Measurements from ENCODE around the gene PSMF1.
A peak's percentile ranks its signal among the peaks of the same experiment; 100 is the strongest.

Gene PSMF1, protein sequence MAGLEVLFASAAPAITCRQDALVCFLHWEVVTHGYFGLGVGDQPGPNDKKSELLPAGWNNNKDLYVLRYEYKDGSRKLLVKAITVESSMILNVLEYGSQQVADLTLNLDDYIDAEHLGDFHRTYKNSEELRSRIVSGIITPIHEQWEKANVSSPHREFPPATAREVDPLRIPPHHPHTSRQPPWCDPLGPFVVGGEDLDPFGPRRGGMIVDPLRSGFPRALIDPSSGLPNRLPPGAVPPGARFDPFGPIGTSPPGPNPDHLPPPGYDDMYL

DNA sequence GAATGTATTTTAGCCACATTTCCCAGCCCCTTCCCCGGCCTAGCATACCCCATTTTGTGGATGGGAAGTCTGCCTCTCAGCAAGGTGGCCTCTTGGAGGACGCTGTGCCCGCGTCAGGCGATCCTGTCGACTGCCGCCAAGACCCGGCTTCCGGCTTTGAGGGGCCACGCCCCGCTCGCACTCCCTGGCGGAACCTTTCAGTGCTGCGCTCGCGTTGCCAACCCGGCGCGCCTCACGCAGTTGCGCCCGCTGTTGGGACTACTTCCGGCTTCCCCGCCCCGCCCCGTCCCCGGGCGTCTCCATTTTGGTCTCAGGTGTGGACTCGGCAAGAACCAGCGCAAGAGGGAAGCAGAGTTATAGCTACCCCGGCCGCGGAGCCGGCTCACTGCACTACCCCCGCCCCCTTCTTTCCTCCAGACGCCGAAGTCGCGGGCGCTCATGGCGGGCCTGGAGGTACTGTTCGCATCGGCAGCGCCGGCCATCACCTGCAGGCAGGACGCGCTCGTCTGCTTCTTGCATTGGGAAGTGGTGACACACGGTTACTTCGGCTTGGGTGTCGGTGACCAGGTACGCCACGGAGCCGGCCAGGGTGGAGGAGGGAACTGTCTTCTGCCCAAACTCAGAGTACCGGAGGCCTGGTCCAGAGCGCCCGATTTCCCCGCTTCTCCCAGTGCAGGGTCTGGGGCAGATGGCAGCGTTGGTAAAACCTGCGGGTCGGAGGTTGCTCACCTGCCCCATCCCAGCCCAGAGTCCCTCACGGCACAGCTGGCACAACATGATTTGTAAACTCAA, at the start of gene PSMF1:
TSS of gene PSMF1 (plus strand) at position 267 of the 792 bp plus-strand sequence. CDS start at position 439, 172 bp downstream.
- peak; percentile 96 for DNase-seq (ENCODE audit: low spot score)
- H3K36me3 Mint-ChIP-seq (ENCODE audit: low read depth) = peaks cover 28% of the 10 kb centered on the region

DNA sequence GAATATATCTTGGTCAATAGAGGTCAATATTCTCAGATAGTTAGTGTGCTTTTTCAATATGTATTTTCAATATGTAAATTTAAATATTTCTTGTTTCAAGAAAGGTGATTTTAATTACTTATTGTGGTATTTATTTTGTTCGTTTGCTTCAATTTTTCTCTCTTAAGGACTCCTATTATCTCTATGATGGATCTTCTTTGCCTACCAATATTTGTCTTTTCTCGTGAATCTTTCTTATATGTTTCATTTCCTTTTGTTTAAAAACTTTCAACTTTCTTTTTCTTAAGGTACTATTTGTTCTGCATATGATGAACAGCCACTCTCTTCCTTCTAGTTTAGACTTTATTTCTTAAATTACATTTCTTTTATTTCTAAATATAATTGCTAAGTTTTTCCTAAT, 46.1 kb upstream of the PSMF1 start:
- Mint-ChIP-seq H3K4me1 (ENCODE audit: low read depth) (no peaks in the 10 kb centered on the region), H3K27me3 (ENCODE audit: low read depth) (peaks cover 7% of the 10 kb centered on the region), H3K27ac (no peak overlapping the region), H3K9me3 (no peaks in the 10 kb centered on the region), H3K4me3 (no peak overlapping the region), H3K36me3 (ENCODE audit: low read depth) (no peaks in the 10 kb centered on the region)
- DNase-seq (ENCODE audit: low spot score) = no peak

More for the DNA sequence above, at the start of gene PSMF1:
- Mint-ChIP-seq H3K4me3 (peak within 1 kb of the TSS; percentile 90), H3K27ac (peak within 1 kb of the TSS; percentile 85), H3K9me3 (no peaks in the 10 kb centered on the region), H3K27me3 (ENCODE audit: low read depth) (no peaks in the 10 kb centered on the region), H3K4me1 (ENCODE audit: low read depth) (peaks cover 48% of the 10 kb centered on the region)

DNA sequence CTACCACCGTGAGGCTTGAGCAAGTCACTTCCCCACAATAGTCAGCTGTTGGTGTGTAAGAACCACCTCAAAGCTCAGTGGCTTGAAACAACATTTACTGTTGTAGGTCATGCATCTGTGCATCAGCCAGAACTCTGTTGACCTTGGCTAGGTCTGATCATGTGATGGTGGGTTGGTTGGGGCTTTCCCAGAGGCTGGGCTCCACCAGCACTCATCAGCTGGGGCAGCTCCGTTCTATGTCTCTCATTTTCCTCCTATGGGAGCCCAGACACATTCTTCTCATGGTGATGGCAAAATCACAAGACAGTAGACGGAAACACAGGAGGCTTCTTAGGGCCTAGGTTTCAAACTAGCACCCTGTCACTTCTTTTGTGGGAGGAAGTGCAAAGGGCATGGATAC, 42.8 kb upstream of the PSMF1 start:
- no peak overlapping the region for H3K4me3 Mint-ChIP-seq
- H3K4me1 Mint-ChIP-seq (ENCODE audit: low read depth) = no peaks in the 10 kb centered on the region
- DNase-seq (ENCODE audit: low spot score) = no peak
- no peak overlapping the region for H3K27ac Mint-ChIP-seq
- no peaks in the 10 kb centered on the region for H3K27me3 Mint-ChIP-seq (ENCODE audit: low read depth)
- H3K9me3 Mint-ChIP-seq = no peaks in the 10 kb centered on the region
- H3K36me3 Mint-ChIP-seq (ENCODE audit: low read depth) = no peaks in the 10 kb centered on the region

DNA sequence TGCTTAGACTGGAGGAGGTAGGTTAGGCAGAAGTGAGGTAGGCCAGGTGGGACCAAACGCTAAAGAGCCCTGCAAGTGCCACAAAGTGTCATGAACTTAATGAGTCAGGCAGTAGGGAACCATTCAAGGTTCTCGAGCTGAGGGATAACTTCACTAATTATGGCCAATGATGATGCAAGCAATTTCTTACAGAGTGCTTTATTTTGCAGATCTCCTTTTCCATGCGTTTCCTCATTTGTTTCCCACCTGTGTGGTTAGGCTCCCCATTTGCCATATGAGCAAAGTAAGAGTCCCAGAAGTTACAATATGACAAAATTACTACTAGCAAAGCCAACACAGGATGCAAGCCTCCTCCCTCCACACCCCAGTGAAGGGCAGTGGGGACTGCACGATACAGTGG, 36.5 kb upstream of the PSMF1 start:
- no peaks in the 10 kb centered on the region for H3K27me3 Mint-ChIP-seq (ENCODE audit: low read depth)
- H3K27ac Mint-ChIP-seq = no peak overlapping the region
- H3K4me3 Mint-ChIP-seq = no peak overlapping the region
- H3K36me3 Mint-ChIP-seq (ENCODE audit: low read depth) = peaks cover 1% of the 10 kb centered on the region
- DNase-seq (ENCODE audit: low spot score) = no peak
- peaks cover 11% of the 10 kb centered on the region for H3K9me3 Mint-ChIP-seq
- peaks cover 8% of the 10 kb centered on the region for H3K4me1 Mint-ChIP-seq (ENCODE audit: low read depth)

DNA sequence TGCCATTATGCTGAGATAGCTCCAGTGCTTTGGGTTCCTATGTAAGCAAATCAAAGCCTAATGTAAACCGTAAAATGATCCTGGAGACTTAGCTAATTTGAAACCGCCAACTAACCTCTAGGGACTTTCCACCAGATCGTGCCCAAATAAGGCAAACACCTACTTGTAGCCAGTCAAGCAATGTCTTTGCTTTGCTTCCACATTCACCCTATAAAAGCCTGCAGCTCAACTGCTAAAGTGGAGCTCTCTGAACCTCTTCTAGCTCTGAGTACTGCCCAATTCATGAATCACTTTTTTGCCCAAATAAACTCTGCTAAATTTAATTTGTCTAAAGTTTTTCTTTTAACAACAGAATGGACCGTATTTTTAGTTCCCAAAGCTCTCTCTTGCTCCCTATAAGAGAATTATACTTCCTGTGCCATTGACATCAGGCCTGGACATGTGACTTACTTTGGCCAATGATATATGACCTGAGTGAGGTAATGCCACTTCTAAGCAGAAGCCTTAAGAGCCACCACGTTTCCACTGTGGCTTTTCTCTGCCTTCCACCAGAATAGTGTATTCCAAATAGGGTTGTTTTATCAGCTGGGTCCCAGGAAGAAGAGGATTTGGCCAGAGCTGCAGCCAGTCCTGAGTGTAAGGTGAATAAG, 34.8 kb upstream of the PSMF1 start:
- peaks cover 11% of the 10 kb centered on the region for H3K9me3 Mint-ChIP-seq
- peaks cover 17% of the 10 kb centered on the region for H3K4me1 Mint-ChIP-seq (ENCODE audit: low read depth)
- H3K4me3 Mint-ChIP-seq = no peak overlapping the region
- no peak for DNase-seq (ENCODE audit: low spot score)
- H3K27ac Mint-ChIP-seq = no peak overlapping the region
- no peaks in the 10 kb centered on the region for H3K27me3 Mint-ChIP-seq (ENCODE audit: low read depth)
- H3K36me3 Mint-ChIP-seq (ENCODE audit: low read depth) = peaks cover 1% of the 10 kb centered on the region

DNA sequence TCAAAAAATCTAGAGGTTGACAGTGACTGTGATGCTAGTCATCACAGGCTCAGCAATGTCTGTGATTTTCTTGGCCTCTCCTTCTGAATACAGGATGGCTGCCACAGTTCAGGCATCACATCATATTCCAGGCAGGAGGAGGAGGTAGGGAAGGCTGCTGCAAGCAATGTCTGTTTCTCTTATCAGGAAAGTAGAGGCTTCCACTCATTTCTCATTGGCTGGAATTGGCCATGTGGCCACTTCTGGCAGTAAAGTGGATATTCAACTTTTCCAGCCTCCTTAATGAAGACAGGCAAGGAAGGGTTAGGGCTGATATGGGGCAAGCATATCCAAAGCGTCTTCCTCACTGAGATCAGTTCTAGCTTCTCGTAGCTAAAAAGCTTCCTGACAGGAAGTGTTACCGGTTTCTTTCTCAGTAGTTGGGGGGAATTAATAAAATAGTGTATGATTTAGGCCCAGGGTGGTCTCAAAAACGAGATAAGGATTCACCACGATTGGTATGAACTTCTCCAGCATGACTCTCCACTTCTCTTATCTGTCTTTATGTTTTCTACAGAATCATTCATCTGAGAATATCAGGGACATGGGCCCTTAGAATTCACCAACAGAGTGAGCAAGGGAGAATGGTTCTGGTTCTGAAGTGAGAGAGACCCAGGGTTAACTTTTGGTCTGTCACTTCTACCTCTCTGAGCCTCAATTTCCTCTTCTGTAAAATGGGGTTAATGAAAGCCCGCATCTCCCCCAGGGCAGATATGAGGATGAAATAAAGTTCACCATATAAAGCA, 32.7 kb upstream of the PSMF1 start:
- peaks cover 17% of the 10 kb centered on the region for H3K4me1 Mint-ChIP-seq (ENCODE audit: low read depth)
- DNase-seq (ENCODE audit: low spot score) = no peak
- peaks cover 3% of the 10 kb centered on the region for H3K36me3 Mint-ChIP-seq (ENCODE audit: low read depth)
- peaks cover 21% of the 10 kb centered on the region for H3K9me3 Mint-ChIP-seq
- H3K27me3 Mint-ChIP-seq (ENCODE audit: low read depth) = no peaks in the 10 kb centered on the region
- no peak overlapping the region for H3K4me3 Mint-ChIP-seq
- H3K27ac Mint-ChIP-seq = no peak overlapping the region

DNA sequence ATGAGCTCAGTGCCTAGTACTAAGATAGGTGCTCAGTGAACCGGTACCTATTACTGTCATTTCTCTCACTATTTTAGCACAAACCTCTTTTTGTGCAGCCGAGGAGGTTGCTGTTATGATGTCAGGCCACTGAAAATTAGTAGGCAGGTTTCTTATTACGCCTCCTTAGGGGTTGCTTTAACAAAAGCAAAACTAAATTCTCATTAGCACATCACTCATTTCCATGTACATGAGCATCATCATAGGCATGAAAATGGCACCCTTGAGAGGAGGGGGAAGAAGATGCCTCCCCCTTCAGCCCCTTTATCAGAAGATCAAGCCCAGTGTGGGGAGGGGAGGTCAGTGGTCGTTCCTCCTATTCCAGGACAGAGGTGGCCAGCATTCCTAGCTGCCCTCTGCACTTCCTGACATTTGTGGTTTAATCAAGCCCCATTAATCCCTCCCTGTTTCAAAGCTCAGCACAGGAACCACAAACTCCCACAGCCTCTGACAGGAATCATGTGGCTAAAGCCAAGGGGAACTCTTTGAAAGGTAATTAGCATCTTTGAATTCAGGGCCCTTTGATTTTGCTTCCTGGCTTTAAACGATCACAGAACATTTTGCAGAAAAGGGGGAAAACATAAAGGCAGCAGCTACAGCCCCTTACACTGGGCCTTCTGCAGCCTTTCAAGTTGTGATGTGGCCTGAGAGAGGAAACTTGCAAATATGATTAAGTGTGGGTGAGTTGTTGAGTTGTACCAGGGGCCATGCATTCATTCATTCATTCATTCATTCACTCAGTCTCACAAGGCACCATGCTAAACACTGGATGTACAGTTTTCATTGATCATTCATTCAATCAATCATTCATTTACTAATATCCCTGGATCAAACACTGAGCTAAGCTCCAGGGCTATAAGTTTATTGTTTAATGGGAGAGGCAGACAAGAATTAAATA, 31.9 kb upstream of the PSMF1 start:
- H3K27ac Mint-ChIP-seq = no peak overlapping the region
- H3K4me3 Mint-ChIP-seq = no peak overlapping the region
- no peak for DNase-seq (ENCODE audit: low spot score)
- H3K36me3 Mint-ChIP-seq (ENCODE audit: low read depth) = peaks cover 3% of the 10 kb centered on the region
- H3K27me3 Mint-ChIP-seq (ENCODE audit: low read depth) = no peaks in the 10 kb centered on the region
- H3K9me3 Mint-ChIP-seq = peaks cover 27% of the 10 kb centered on the region
- peaks cover 17% of the 10 kb centered on the region for H3K4me1 Mint-ChIP-seq (ENCODE audit: low read depth)

DNA sequence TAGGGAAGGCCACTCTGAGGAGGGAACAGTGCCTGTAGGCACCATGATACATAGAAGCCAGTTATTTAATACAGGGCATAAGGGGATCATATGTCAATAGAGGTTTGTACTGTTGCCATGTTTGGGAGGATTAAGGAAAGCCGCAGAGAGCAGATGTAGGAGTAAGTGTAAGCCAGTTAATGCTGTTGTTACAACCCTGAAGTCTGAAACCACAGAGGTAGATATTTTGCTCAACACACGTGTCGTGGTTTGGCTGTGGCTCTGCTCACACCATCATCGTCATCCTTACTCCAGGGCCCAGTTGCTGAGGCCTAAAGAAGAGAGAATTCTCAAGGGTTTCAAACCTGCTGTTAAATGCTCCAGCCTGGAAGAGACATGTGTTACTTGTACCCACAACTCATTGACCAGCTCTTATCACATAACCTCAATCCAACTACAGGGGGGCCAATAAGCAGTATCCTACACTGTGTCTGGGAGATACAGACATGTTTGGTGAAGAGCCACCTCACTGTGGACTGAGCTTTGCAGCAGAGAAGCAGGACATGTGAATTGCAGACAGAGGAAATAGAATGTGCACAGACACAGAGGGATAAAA, 31.0 kb upstream of the PSMF1 start:
- peak; percentile 15 for DNase-seq (ENCODE audit: low spot score)
- Mint-ChIP-seq H3K9me3 (peaks cover 34% of the 10 kb centered on the region), H3K36me3 (ENCODE audit: low read depth) (peaks cover 3% of the 10 kb centered on the region), H3K27me3 (ENCODE audit: low read depth) (no peaks in the 10 kb centered on the region), H3K4me3 (no peak overlapping the region), H3K27ac (no peak overlapping the region), H3K4me1 (ENCODE audit: low read depth) (peaks cover 17% of the 10 kb centered on the region)

DNA sequence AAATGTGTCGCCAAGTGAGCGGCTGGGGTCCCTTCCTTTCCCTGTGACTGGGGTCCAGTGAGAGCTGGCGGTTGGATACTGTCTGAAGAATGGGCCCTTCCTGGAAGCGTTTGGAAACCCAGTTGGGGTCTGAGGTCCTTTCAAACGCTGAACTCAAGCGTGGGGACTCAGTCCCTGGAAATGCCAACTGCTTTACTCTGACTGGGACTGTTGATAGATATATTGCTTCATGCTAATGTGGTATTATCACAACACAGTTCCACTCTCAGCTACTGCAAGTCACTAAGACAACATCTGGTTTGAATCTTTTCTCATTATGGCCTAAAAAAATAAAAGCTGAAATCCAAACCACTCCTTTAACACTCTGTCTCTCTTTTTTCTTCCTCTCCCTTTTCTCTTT, 23.7 kb upstream of the PSMF1 start:
- Mint-ChIP-seq H3K4me3 (no peak overlapping the region), H3K9me3 (peaks cover 18% of the 10 kb centered on the region), H3K27me3 (ENCODE audit: low read depth) (no peaks in the 10 kb centered on the region), H3K27ac (no peak overlapping the region), H3K4me1 (ENCODE audit: low read depth) (no peaks in the 10 kb centered on the region), H3K36me3 (ENCODE audit: low read depth) (no peaks in the 10 kb centered on the region)
- DNase-seq (ENCODE audit: low spot score) = no peak

DNA sequence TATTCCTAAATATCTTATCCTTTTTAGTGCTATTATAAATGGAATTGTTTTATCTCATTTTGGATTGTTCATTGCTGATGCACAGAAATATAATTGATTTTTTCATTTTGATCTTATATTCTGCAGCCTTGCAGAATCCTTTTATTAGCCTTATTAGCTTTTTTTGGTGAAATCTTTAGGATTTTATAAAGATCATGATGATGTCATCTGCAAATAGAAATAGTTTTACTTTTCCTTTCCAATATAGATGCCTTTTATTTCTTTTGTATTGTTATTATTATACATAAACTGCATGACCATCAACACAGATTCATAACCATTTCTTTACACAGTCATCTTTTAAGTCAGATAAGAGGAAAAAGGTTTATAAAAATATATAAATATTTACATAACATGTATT, 16.9 kb upstream of the PSMF1 start:
- DNase-seq (ENCODE audit: low spot score) = no peak

DNA sequence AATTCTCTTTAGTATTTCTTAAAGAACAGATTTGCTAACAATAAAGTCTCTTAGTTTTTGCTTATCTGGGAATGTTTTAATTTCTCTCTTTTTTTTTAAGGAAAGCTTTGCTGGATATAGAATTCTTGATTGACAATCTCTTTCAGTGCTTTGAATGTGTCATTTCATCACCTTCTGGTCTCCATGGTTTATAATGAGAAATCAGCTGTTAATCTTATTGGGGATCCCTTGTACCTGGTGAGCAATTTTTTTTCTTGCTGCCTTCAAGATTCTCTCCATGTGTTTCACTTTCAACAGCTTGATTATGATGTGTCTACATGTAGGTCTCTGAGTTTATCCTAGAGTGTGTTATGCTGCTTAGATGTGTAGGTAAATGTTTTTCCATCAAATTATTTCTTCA, 16.4 kb upstream of the PSMF1 start:
- Mint-ChIP-seq H3K4me3 (no peak overlapping the region), H3K36me3 (ENCODE audit: low read depth) (no peaks in the 10 kb centered on the region), H3K27ac (no peak overlapping the region), H3K4me1 (ENCODE audit: low read depth) (no peaks in the 10 kb centered on the region), H3K9me3 (peaks cover 12% of the 10 kb centered on the region), H3K27me3 (ENCODE audit: low read depth) (peaks cover 9% of the 10 kb centered on the region)
- DNase-seq (ENCODE audit: low spot score) = no peak

More for the DNA sequence above, 16.9 kb upstream of the PSMF1 start:
- H3K27ac Mint-ChIP-seq = no peak overlapping the region
- no peaks in the 10 kb centered on the region for H3K4me1 Mint-ChIP-seq (ENCODE audit: low read depth)
- H3K36me3 Mint-ChIP-seq (ENCODE audit: low read depth) = no peaks in the 10 kb centered on the region
- H3K9me3 Mint-ChIP-seq = peaks cover 12% of the 10 kb centered on the region
- no peak overlapping the region for H3K4me3 Mint-ChIP-seq
- peaks cover 9% of the 10 kb centered on the region for H3K27me3 Mint-ChIP-seq (ENCODE audit: low read depth)

DNA sequence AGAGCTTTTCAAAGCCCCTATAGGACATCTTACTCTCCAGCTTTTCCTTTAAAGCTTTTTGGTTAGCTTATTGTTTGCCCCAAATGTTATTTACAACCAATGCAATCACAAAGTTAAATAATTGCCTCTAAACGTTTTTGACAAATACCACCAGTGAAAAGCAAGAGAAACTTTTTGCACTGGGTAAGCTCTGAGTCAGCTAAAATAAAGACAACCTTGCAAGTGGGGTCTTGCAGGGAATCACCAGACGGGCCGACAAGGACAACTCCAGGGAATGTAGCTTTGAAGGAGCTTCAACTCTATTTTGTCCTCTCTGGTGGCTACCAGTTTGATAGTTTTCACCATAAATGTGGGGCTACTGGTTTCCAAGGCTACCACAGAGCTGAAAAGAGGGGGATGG, 14.7 kb upstream of the PSMF1 start:
- H3K36me3 Mint-ChIP-seq (ENCODE audit: low read depth) = no peaks in the 10 kb centered on the region
- peaks cover 9% of the 10 kb centered on the region for H3K27me3 Mint-ChIP-seq (ENCODE audit: low read depth)
- no peak overlapping the region for H3K4me3 Mint-ChIP-seq

More for the DNA sequence above, 14.7 kb upstream of the PSMF1 start:
- Mint-ChIP-seq H3K27ac (no peak overlapping the region), H3K4me1 (ENCODE audit: low read depth) (no peaks in the 10 kb centered on the region), H3K9me3 (peaks cover 12% of the 10 kb centered on the region)
- no peak for DNase-seq (ENCODE audit: low spot score)

Data from T-helper 2 cell treated with Interferon-gamma antibody and Interleukin-4, amounts not matched to agents 5 μg/mL and 100 μg/mL, for 36 hours (primary cell).